NT2/D1 (cell line): ENCODE results near the gene GPD1L.

Source experiments
- DNase-seq: peaks from one replicate; pipeline ENCODE4 v3.0.0-alpha.2; 2011; ENCODE audit warnings: low read depth, low spot score
- H3K27me3 ChIP-seq: 2 replicates; pipeline ENCODE4 v1.6.0; 2011; ENCODE audit warnings: mild to moderate bottlenecking; ENCODE audit not compliant: insufficient read length, insufficient read depth
- H3K36me3 ChIP-seq: 2 replicates; pipeline ENCODE4 v1.6.1; 2011; ENCODE audit warnings: mild to moderate bottlenecking, low read length, mixed read lengths; ENCODE audit not compliant: insufficient read depth, insufficient read length
- H3K4me1 ChIP-seq: 2 replicates; pipeline ENCODE4 v1.5.1; 2011; ENCODE audit not compliant: insufficient read depth, insufficient read length
- H3K4me3 ChIP-seq: 2 replicates; pipeline ENCODE4 v1.5.1; 2011; ENCODE audit warnings: low read depth; ENCODE audit not compliant: insufficient read length
- H3K9ac ChIP-seq: 2 replicates; pipeline ENCODE4 v1.6.0; 2011; ENCODE audit warnings: low read depth; ENCODE audit not compliant: insufficient read length
- H3K9me3 ChIP-seq: 2 replicates; pipeline ENCODE4 v1.5.1; 2011; ENCODE audit warnings: mild to moderate bottlenecking, low read length; ENCODE audit not compliant: insufficient read depth
- SUZ12 ChIP-seq: IDR thresholded peaks from 2 replicates; pipeline ENCODE4 v1.6.1; 2011; ENCODE audit not compliant: insufficient read length, insufficient read depth; ENCODE audit errors: extremely low read depth
- YY1 ChIP-seq: IDR thresholded peaks from 2 replicates; pipeline ENCODE4 v1.6.1; 2011; ENCODE audit not compliant: insufficient read length, insufficient read depth
- ZNF274 ChIP-seq: IDR thresholded peaks from 2 replicates; pipeline ENCODE4 v1.6.1; 2011; ENCODE audit warnings: mild to moderate bottlenecking, low read depth, low read length

Gene GPD1L

GRCh38 chr3:32078085-32078634 lies 28.3 kb upstream of the GPD1L start:
- no peak overlapping the region for H3K4me3 ChIP-seq
- H3K9me3 ChIP-seq = no peaks in the 10 kb centered on the region
- no peak for DNase-seq
- TF ChIP-seq SUZ12 = no peak
- no peak for TF ChIP-seq YY1
- no peak for TF ChIP-seq ZNF274
- no peaks in the 10 kb centered on the region for H3K4me1 ChIP-seq
- no peak overlapping the region for H3K9ac ChIP-seq
- no peaks in the 10 kb centered on the region for H3K36me3 ChIP-seq
- H3K27me3 ChIP-seq = no peaks in the 10 kb centered on the region

DNA sequence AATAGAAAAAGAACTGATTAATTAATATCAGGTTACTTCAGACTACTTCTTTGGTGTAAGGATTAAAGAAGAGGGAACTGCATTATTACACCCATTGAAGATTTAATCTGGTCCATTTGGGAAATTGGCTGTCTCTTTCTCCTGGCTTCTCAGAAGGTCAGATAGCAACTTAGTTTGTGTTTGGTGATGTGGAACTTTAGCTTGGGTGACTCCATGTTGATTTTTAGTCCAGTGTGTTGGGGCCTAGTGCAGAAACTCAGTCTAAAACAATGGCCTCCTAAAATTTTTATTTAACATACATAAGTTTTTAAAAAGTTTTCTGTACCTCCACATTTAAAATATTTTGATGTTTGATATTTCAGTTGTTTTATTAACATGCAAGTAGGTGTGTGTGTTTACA lies 27.6 kb upstream of the GPD1L start:
- H3K27me3 ChIP-seq = no peaks in the 10 kb centered on the region
- H3K9me3 ChIP-seq = no peaks in the 10 kb centered on the region
- DNase-seq = no peak
- H3K4me3 ChIP-seq = no peak overlapping the region
- no peak overlapping the region for H3K9ac ChIP-seq
- H3K4me1 ChIP-seq = no peaks in the 10 kb centered on the region
- no peaks in the 10 kb centered on the region for H3K36me3 ChIP-seq
- TF ChIP-seq ZNF274 = no peak
- no peak for TF ChIP-seq SUZ12
- no peak for TF ChIP-seq YY1

- Histone ChIP-seq H3K36me3 (no peaks in the 10 kb centered on the region), H3K9me3 (peaks cover 10% of the 10 kb centered on the region), H3K4me3 (no peak overlapping the region), H3K4me1 (no peaks in the 10 kb centered on the region), H3K9ac (no peak overlapping the region), H3K27me3 (no peaks in the 10 kb centered on the region)
- no peak for TF ChIP-seq SUZ12
- TF ChIP-seq ZNF274 = no peak
- TF ChIP-seq YY1 = no peak
- DNase-seq = no peak
These were observed 23.7 kb upstream of the GPD1L start for GRCh38 chr3:32082721-32083120.

- no peak overlapping the region for H3K9ac ChIP-seq
- H3K27me3 ChIP-seq = no peaks in the 10 kb centered on the region
- DNase-seq = no peak
- no peak overlapping the region for H3K4me3 ChIP-seq
- no peaks in the 10 kb centered on the region for H3K4me1 ChIP-seq
- no peaks in the 10 kb centered on the region for H3K36me3 ChIP-seq
- TF ChIP-seq ZNF274 (no peak), YY1 (no peak), SUZ12 (no peak)
- H3K9me3 ChIP-seq = peaks cover 10% of the 10 kb centered on the region
These were observed 22.6 kb upstream of the GPD1L start for GRCh38 chr3:32083702-32084270.

DNA sequence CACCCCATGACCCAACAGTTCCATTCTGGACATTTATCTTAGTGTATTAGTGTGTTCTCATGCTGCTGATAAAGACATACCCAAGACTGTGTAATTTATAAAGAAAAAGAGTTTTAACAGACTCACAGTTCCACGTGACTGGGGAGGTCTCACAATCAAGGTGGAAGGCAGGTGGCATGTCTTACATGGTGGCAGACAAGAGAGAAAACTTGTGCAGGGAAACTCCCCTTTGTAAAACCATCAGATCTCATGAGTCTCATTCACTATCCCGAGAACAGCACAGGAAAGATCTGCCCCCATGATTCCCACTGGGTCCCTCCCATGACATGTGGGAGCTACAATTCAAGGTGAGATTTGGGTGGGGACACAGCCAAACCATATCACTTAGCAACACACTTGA lies 21.6 kb upstream of the GPD1L start:
- Histone ChIP-seq H3K36me3 (no peaks in the 10 kb centered on the region), H3K27me3 (no peaks in the 10 kb centered on the region), H3K9ac (no peak overlapping the region), H3K4me3 (no peak overlapping the region), H3K9me3 (peaks cover 14% of the 10 kb centered on the region), H3K4me1 (no peaks in the 10 kb centered on the region)
- TF ChIP-seq ZNF274 (no peak), YY1 (no peak), SUZ12 (no peak)
- DNase-seq = no peak

- H3K36me3 ChIP-seq = no peaks in the 10 kb centered on the region
- DNase-seq = no peak
- H3K4me1 ChIP-seq = no peaks in the 10 kb centered on the region
- TF ChIP-seq SUZ12 (no peak), ZNF274 (no peak), YY1 (no peak)
- peaks cover 14% of the 10 kb centered on the region for H3K9me3 ChIP-seq
- no peak overlapping the region for H3K4me3 ChIP-seq
- no peak overlapping the region for H3K9ac ChIP-seq
- no peaks in the 10 kb centered on the region for H3K27me3 ChIP-seq
These were observed 20.0 kb upstream of the GPD1L start for GRCh38 chr3:32086464-32086863.

- Histone ChIP-seq H3K36me3 (no peaks in the 10 kb centered on the region), H3K4me1 (no peaks in the 10 kb centered on the region), H3K4me3 (no peak overlapping the region), H3K27me3 (no peaks in the 10 kb centered on the region), H3K9ac (no peak overlapping the region), H3K9me3 (peaks cover 13% of the 10 kb centered on the region)
- no peak for DNase-seq
- TF ChIP-seq SUZ12 (no peak), YY1 (no peak), ZNF274 (no peak)
These were observed 16.9 kb upstream of the GPD1L start for GRCh38 chr3:32089476-32089875.
